Activated CD4-positive, alpha-beta memory T cell treated with anti-CD3 and anti-CD28 coated beads, Interleukin-2, amount 10 ng/mL, durations not matched to agents 7 days and 5 days (primary cell): ENCODE data around the gene KIAA1328. TPM values are rescaled to one million over a fixed set of nuclear protein-coding genes. Genes with fewer than 3 reads are reported as not detected.

Experiments
- CTCF ChIA-PET: fragments of 350-600 bp; sonication (Branson Sonifier 250); formaldehyde crosslinking; loops from one replicate; lab custom pipeline; 2021; ENCODE audit warnings: antibody characterized with exemption, inconsistent platforms; lab: Charles Lee
- POLR2A ChIA-PET: fragments of 350-600 bp; sonication (Branson Sonifier 250); formaldehyde crosslinking; loops from one replicate; lab custom pipeline; 2021; ENCODE audit warnings: antibody characterized with exemption; lab: Charles Lee
- DNase-seq: peaks from one replicate; pipeline ENCODE4 v3.0.0-alpha.2; 2020
- H3K27ac Mint-ChIP-seq: one replicate; pipeline ENCODE4 v1.8.0; 2021; ENCODE audit warnings: mild to moderate bottlenecking, mixed read lengths
- H3K27me3 Mint-ChIP-seq: one replicate; pipeline ENCODE4 v1.8.0; 2021; ENCODE audit warnings: mixed read lengths
- H3K36me3 Mint-ChIP-seq: one replicate; pipeline ENCODE4 v1.8.0; 2021; ENCODE audit warnings: low read depth, mixed read lengths
- H3K4me1 Mint-ChIP-seq: one replicate; pipeline ENCODE4 v1.8.0; 2021; ENCODE audit warnings: mixed read lengths
- H3K4me3 Mint-ChIP-seq: one replicate; pipeline ENCODE4 v1.8.0; 2021; ENCODE audit warnings: mild to moderate bottlenecking, mixed read lengths
- H3K9me3 Mint-ChIP-seq: one replicate; pipeline ENCODE4 v1.8.0; 2021; ENCODE audit warnings: mixed read lengths
- total RNA-seq, 2 experiments: library from RNA; stranded (reverse); gene quantifications; one replicate each; pipeline ENCODE4 v1.2.3, GENCODE V29; 2021

Gene KIAA1328
- total RNA-seq, 2 experiments from 2014 or later = 7.4 to 8.6 TPM

GRCh38 chr18:37179384-37179783 is 350.5 kb downstream of the KIAA1328 start:
- Mint-ChIP-seq H3K4me1 (no peaks in the 10 kb centered on the region), H3K27me3 (no peaks in the 10 kb centered on the region), H3K36me3 (no peaks in the 10 kb centered on the region), H3K4me3 (no peak overlapping the region), H3K27ac (no peak overlapping the region), H3K9me3 (no peaks in the 10 kb centered on the region)
- DNase-seq = no peak
- POLR2A ChIA-PET = no interaction called here
- CTCF ChIA-PET = no interaction called here

GRCh38 chr18:37180086-37180485 is 351.2 kb downstream of the KIAA1328 start:
- POLR2A ChIA-PET = no interaction called here
- CTCF ChIA-PET = no interaction called here
- Mint-ChIP-seq H3K4me1 (no peaks in the 10 kb centered on the region), H3K27me3 (no peaks in the 10 kb centered on the region), H3K27ac (no peak overlapping the region), H3K9me3 (no peaks in the 10 kb centered on the region), H3K4me3 (no peak overlapping the region), H3K36me3 (no peaks in the 10 kb centered on the region)
- no peak for DNase-seq

GRCh38 chr18:37182340-37183135 is 353.6 kb downstream of the KIAA1328 start:
- H3K27me3 Mint-ChIP-seq = no peaks in the 10 kb centered on the region
- no peak overlapping the region for H3K27ac Mint-ChIP-seq
- no peaks in the 10 kb centered on the region for H3K4me1 Mint-ChIP-seq
- no peaks in the 10 kb centered on the region for H3K9me3 Mint-ChIP-seq
- ChIA-PET CTCF (no interaction called here), POLR2A (no interaction called here)
- no peaks in the 10 kb centered on the region for H3K36me3 Mint-ChIP-seq
- no peak overlapping the region for H3K4me3 Mint-ChIP-seq
- no peak for DNase-seq

GRCh38 chr18:37184209-37184868 is 355.4 kb downstream of the KIAA1328 start:
- DNase-seq = no peak
- ChIA-PET POLR2A (no interaction called here), CTCF (no interaction called here)
- no peaks in the 10 kb centered on the region for H3K4me1 Mint-ChIP-seq
- H3K4me3 Mint-ChIP-seq = no peak overlapping the region
- no peaks in the 10 kb centered on the region for H3K36me3 Mint-ChIP-seq
- H3K27me3 Mint-ChIP-seq = no peaks in the 10 kb centered on the region
- H3K9me3 Mint-ChIP-seq = no peaks in the 10 kb centered on the region
- no peak overlapping the region for H3K27ac Mint-ChIP-seq

GRCh38 chr18:37188016-37188791 is 359.3 kb downstream of the KIAA1328 start:
- H3K36me3 Mint-ChIP-seq = no peaks in the 10 kb centered on the region
- no peaks in the 10 kb centered on the region for H3K9me3 Mint-ChIP-seq
- DNase-seq = no peak
- H3K27ac Mint-ChIP-seq = no peak overlapping the region
- no peaks in the 10 kb centered on the region for H3K4me1 Mint-ChIP-seq
- H3K27me3 Mint-ChIP-seq = no peaks in the 10 kb centered on the region
- ChIA-PET CTCF (no interaction called here), POLR2A (no interaction called here)
- H3K4me3 Mint-ChIP-seq = no peak overlapping the region

- Mint-ChIP-seq H3K27ac (no peak overlapping the region), H3K36me3 (no peaks in the 10 kb centered on the region), H3K27me3 (no peaks in the 10 kb centered on the region), H3K9me3 (peaks cover 13% of the 10 kb centered on the region), H3K4me3 (no peak overlapping the region), H3K4me1 (no peaks in the 10 kb centered on the region)
- ChIA-PET CTCF (no interaction called here), POLR2A (no interaction called here)
- DNase-seq = no peak
Measured at GRCh38 chr18:37199741-37200140, 370.8 kb downstream of the KIAA1328 start.

GRCh38 chr18:37207343-37207742 is 378.4 kb downstream of the KIAA1328 start:
- H3K4me3 Mint-ChIP-seq = no peak overlapping the region
- CTCF ChIA-PET = no interaction called here
- no peak for DNase-seq
- no peaks in the 10 kb centered on the region for H3K4me1 Mint-ChIP-seq
- POLR2A ChIA-PET = no interaction called here
- H3K27ac Mint-ChIP-seq = no peak overlapping the region
- no peaks in the 10 kb centered on the region for H3K36me3 Mint-ChIP-seq
- H3K9me3 Mint-ChIP-seq = peaks cover 4% of the 10 kb centered on the region
- no peaks in the 10 kb centered on the region for H3K27me3 Mint-ChIP-seq

- Mint-ChIP-seq H3K4me3 (no peak overlapping the region), H3K27ac (no peak overlapping the region), H3K9me3 (peaks cover 9% of the 10 kb centered on the region)
Measured at GRCh38 chr18:37210781-37211180, 381.9 kb downstream of the KIAA1328 start.

GRCh38 chr18:37218022-37218590 is 389.2 kb downstream of the KIAA1328 start:
- H3K36me3 Mint-ChIP-seq = no peaks in the 10 kb centered on the region
- no peaks in the 10 kb centered on the region for H3K27me3 Mint-ChIP-seq
- no peak overlapping the region for H3K27ac Mint-ChIP-seq
- ChIA-PET POLR2A (no interaction called here), CTCF (no interaction called here)
- no peaks in the 10 kb centered on the region for H3K4me1 Mint-ChIP-seq
- H3K9me3 Mint-ChIP-seq = peaks cover 6% of the 10 kb centered on the region
- DNase-seq = no peak
- H3K4me3 Mint-ChIP-seq = no peak overlapping the region

More at GRCh38 chr18:37210781-37211180, 381.9 kb downstream of the KIAA1328 start:
- ChIA-PET POLR2A (no interaction called here), CTCF (no interaction called here)
- H3K4me1 Mint-ChIP-seq = no peaks in the 10 kb centered on the region
- no peak for DNase-seq
- no peaks in the 10 kb centered on the region for H3K36me3 Mint-ChIP-seq
- no peaks in the 10 kb centered on the region for H3K27me3 Mint-ChIP-seq

GRCh38 chr18:37219257-37219656 is 390.3 kb downstream of the KIAA1328 start:
- H3K9me3 Mint-ChIP-seq = no peaks in the 10 kb centered on the region
- H3K4me3 Mint-ChIP-seq = no peak overlapping the region
- no peak for DNase-seq
- ChIA-PET POLR2A (no interaction called here), CTCF (no interaction called here)
- no peaks in the 10 kb centered on the region for H3K27me3 Mint-ChIP-seq
- no peaks in the 10 kb centered on the region for H3K4me1 Mint-ChIP-seq
- H3K27ac Mint-ChIP-seq = no peak overlapping the region
- no peaks in the 10 kb centered on the region for H3K36me3 Mint-ChIP-seq

GRCh38 chr18:37222354-37222998 is 393.5 kb downstream of the KIAA1328 start:
- POLR2A ChIA-PET = no interaction called here
- no peak for DNase-seq
- H3K27ac Mint-ChIP-seq = no peak overlapping the region
- no peaks in the 10 kb centered on the region for H3K9me3 Mint-ChIP-seq
- H3K27me3 Mint-ChIP-seq = no peaks in the 10 kb centered on the region
- H3K4me3 Mint-ChIP-seq = no peak overlapping the region
- CTCF ChIA-PET = no interaction called here
- H3K4me1 Mint-ChIP-seq = no peaks in the 10 kb centered on the region
- H3K36me3 Mint-ChIP-seq = no peaks in the 10 kb centered on the region

GRCh38 chr18:37222999-37223378 is 394.1 kb downstream of the KIAA1328 start:
- H3K27me3 Mint-ChIP-seq = no peaks in the 10 kb centered on the region
- no peaks in the 10 kb centered on the region for H3K9me3 Mint-ChIP-seq
- no peaks in the 10 kb centered on the region for H3K4me1 Mint-ChIP-seq
- H3K27ac Mint-ChIP-seq = no peak overlapping the region
- ChIA-PET POLR2A (no interaction called here), CTCF (no interaction called here)
- H3K36me3 Mint-ChIP-seq = no peaks in the 10 kb centered on the region
- H3K4me3 Mint-ChIP-seq = no peak overlapping the region
- no peak for DNase-seq

GRCh38 chr18:37225279-37225678 is 396.4 kb downstream of the KIAA1328 start:
- Mint-ChIP-seq H3K9me3 (no peaks in the 10 kb centered on the region), H3K27ac (no peak overlapping the region), H3K4me3 (no peak overlapping the region), H3K27me3 (no peaks in the 10 kb centered on the region), H3K4me1 (no peaks in the 10 kb centered on the region), H3K36me3 (no peaks in the 10 kb centered on the region)
- DNase-seq = no peak
- ChIA-PET POLR2A (no interaction called here), CTCF (no interaction called here)
